HEK293T (cell line): ENCODE measurements around the gene GLRX2.

Experiments used
- ARNT ChIP-seq: fragments of 450-650 bp; IDR thresholded peaks from 2 replicates; pipeline ENCODE4 v1.6.1; 2017; ENCODE audit warnings: mild to moderate bottlenecking
- FOXA1 ChIP-seq: fragments of 450-650 bp; IDR thresholded peaks from 2 replicates; pipeline ENCODE4 v1.6.1; 2016; ENCODE audit warnings: mild to moderate bottlenecking
- HDGF ChIP-seq: fragments of 450-650 bp; IDR thresholded peaks from 2 replicates; pipeline ENCODE4 v1.6.1; 2017; ENCODE audit warnings: antibody characterized with exemption, borderline replicate concordance
- TARDBP ChIP-seq: fragments of 450-650 bp; IDR thresholded peaks from 2 replicates; pipeline ENCODE4 v1.6.1; 2016

- TF ChIP-seq FOXA1 (no peak), HDGF (no peak), ARNT (no peak), TARDBP (no peak)
These were observed 37.2 kb upstream of the GLRX2 start for GRCh38 chr1:193142409-193142808.
